NK-92 (cell line): ENCODE data around the gene PKHD1.

Experiments used
- DNase-seq: peaks from one replicate; lab custom pipeline; 2025; ENCODE audit not compliant: unreplicated experiment; lab: John Stamatoyannopoulos, UW

The PKHD1 gene

GRCh38 chr6:51630011-51630410 lies 457.4 kb downstream of the PKHD1 start:
- DNase-seq = no peak

- DNase-seq = no peak
Observed at GRCh38 chr6:51626391-51626790, 461.0 kb downstream of the PKHD1 start.

- no peak for DNase-seq
Observed at GRCh38 chr6:51625566-51625965, 461.8 kb downstream of the PKHD1 start.

- no peak for DNase-seq
Observed at GRCh38 chr6:51620971-51621370, 466.4 kb downstream of the PKHD1 start.

- DNase-seq = no peak
Observed at GRCh38 chr6:51619042-51619799, 468.2 kb downstream of the PKHD1 start.

- DNase-seq = no peak
Observed at GRCh38 chr6:51618563-51618962, 468.9 kb downstream of the PKHD1 start.

GRCh38 chr6:51617751-51618150 lies 469.7 kb downstream of the PKHD1 start:
- DNase-seq = no peak

- DNase-seq = no peak
Observed at GRCh38 chr6:51616243-51616642, 471.2 kb downstream of the PKHD1 start.

GRCh38 chr6:51614725-51615124 lies 472.7 kb downstream of the PKHD1 start:
- no peak for DNase-seq

GRCh38 chr6:51613558-51613957 lies 473.9 kb downstream of the PKHD1 start:
- no peak for DNase-seq

GRCh38 chr6:51608932-51609331 lies 478.5 kb downstream of the PKHD1 start:
- no peak for DNase-seq

GRCh38 chr6:51608383-51608782 lies 479.0 kb downstream of the PKHD1 start:
- DNase-seq = no peak

- no peak for DNase-seq
Observed at GRCh38 chr6:51600514-51600913, 486.9 kb downstream of the PKHD1 start.

- DNase-seq = no peak
Observed at GRCh38 chr6:51598171-51598570, 489.2 kb downstream of the PKHD1 start.

GRCh38 chr6:51594981-51595380 lies 492.4 kb downstream of the PKHD1 start:
- DNase-seq = no peak

GRCh38 chr6:51585264-51585663 lies 502.1 kb downstream of the PKHD1 start:
- DNase-seq = no peak

- no peak for DNase-seq
Observed at GRCh38 chr6:51584163-51584562, 503.2 kb downstream of the PKHD1 start.

- no peak for DNase-seq
Observed at GRCh38 chr6:51578994-51579393, 508.4 kb downstream of the PKHD1 start.

- no peak for DNase-seq
Observed at GRCh38 chr6:51578362-51578761, 509.1 kb downstream of the PKHD1 start.

GRCh38 chr6:51574040-51574439 lies 513.4 kb downstream of the PKHD1 start:
- no peak for DNase-seq

- DNase-seq = no peak
Observed at GRCh38 chr6:51571168-51571567, 516.2 kb downstream of the PKHD1 start.

GRCh38 chr6:51570168-51570921 lies 517.1 kb downstream of the PKHD1 start:
- DNase-seq = no peak
